Activated CD4-positive, alpha-beta T cell treated with anti-CD3 and anti-CD28 coated beads, Interleukin-2, amount 50 U/mL, for 16 hours (primary cell): ENCODE data around the gene PHPT1.
A peak's percentile ranks its signal among the peaks of the same experiment; 100 is the strongest.
"Not testable (repeated sequence)": the region's sequence is repeated elsewhere in the genome, so short reads cannot be mapped to it uniquely, and the experiment has no call there.

Experiments used
- DNase-seq: peaks from one replicate; pipeline ENCODE4 v3.0.0-alpha.2; 2020

The PHPT1 gene

DNA sequence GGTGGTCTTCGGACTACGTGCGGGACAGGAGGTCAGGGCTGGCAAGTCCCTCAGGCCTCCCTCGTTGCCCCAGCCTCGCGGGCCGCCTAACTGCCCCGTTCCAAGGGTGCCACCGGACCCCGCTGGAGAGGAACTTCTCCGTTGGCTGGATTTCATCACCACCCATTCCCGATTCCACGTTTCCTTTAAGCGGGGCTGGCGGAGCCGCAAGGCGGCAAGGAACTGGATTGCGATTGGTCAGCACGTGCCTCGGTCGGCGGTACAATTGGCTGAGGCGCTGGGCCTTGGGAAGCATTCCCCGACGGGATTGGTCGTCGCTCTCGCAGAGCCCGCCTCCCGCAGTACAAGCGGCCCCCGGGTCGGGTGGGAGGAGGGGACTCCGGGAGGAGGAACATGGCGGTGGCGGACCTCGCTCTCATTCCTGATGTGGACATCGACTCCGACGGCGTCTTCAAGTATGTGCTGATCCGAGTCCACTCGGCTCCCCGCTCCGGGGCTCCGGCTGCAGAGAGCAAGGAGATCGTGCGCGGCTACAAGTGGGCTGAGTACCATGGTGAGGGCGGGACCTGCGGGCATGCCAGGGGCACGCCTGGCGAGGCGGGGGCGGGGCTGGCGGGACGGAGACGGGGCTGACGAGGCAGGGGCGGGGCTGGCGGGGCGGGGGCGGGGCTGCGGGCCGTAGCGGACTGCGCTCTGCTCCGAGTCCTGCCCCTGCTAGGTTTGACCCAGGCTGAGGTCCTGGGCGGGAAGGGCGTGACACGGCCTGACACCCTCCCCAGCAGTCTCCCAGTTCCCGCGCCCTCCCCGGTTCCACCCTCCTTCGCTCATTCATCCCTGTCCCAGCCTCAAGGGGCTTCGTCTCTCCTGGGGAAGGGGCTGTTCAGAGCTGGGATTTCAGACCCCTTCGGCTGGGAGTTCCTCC, at the start of gene PHPT1:
PHPT1 (plus strand) TSS at position 372 of the 922 bp plus-strand sequence; CDS start at position 394, 22 bp downstream.
- DNase-seq, result peak; percentile 98

DNA sequence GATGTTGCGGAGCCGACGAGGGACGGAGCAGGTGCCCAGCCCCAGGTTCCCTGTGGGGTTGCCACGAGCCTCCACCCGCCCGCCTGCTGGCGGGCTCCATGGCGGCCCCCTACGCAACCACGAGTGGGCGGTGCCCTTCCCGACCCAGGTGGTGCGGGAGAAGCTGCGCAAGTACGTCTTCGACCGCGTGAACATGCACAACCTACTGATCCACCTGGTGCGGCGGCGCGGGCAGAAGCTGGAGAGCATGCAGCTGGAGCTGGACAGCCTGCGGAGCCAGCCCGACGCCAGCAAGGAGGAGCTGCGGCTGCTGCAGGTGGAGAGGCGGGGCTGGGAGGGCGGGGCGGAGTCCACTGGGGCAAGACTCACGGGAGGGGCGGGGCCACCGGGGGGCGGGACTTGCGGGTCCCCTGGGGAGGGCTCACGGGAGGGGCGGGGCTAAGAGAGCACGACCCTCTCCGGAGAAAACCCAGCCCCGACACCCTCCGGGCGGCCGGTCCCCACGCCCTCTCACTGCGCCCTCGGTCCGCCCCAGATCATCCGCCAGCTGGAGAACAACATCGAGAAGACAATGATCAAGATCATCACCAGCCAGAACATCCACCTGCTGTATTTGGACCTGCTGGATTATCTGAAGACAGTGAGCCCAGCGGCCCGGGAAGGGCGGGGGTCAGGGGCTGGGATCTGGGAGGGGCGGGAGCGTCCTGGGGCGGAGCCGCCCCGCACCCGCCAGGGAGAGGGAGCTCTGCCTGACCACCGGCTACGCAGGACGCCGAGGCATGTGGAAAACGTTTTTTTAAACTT, 49.2 kb upstream of the PHPT1 start:
- peak; percentile 84 for DNase-seq

DNA sequence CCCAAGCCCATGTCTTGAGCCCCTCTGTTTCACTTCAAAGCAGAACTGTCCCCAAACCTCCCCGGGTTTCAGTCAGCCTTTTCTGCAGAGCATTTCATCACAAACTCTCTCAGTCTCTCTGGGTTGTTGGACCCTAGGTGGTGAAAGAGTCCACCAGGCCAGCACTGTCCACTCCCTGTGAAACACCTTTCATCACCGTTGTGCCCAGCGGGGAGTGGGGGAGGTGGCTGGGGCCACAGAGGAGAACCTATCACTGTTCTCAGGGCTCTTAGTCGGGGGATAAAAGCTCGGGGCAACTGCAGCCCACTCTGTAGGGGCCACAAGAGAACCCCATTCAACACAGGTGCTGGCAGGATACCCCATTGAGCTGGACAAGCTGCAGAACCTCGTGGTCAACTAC, 46.9 kb upstream of the PHPT1 start:
- no peak for DNase-seq

DNA sequence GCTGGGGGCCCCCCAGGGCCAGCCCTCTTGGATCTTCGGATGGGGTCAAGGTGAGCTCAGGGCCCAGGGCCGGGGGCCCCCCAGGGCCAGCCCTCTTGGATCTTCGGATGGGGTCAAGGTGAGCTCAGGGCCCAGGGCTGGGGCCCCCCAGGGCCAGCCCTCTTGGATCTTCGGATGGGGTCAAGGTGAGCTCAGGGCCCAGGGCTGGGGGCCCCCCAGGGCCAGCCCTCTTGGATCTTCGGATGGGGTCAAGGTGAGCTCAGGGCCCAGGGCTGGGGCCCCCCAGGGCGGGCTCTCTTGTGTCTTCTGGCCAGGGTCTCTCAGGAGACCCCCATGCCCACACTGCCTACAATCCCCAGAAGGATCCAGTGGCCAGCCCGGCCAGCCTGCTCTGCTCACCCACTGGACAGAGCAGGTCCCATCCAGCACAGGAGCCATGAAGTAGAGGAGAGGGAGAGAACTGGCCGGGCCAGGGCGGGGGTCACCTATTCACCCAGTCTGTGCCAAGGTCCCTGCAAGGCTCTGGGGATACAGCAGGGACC, 46.1 kb upstream of the PHPT1 start:
- DNase-seq, result not testable (repeated sequence)

DNA sequence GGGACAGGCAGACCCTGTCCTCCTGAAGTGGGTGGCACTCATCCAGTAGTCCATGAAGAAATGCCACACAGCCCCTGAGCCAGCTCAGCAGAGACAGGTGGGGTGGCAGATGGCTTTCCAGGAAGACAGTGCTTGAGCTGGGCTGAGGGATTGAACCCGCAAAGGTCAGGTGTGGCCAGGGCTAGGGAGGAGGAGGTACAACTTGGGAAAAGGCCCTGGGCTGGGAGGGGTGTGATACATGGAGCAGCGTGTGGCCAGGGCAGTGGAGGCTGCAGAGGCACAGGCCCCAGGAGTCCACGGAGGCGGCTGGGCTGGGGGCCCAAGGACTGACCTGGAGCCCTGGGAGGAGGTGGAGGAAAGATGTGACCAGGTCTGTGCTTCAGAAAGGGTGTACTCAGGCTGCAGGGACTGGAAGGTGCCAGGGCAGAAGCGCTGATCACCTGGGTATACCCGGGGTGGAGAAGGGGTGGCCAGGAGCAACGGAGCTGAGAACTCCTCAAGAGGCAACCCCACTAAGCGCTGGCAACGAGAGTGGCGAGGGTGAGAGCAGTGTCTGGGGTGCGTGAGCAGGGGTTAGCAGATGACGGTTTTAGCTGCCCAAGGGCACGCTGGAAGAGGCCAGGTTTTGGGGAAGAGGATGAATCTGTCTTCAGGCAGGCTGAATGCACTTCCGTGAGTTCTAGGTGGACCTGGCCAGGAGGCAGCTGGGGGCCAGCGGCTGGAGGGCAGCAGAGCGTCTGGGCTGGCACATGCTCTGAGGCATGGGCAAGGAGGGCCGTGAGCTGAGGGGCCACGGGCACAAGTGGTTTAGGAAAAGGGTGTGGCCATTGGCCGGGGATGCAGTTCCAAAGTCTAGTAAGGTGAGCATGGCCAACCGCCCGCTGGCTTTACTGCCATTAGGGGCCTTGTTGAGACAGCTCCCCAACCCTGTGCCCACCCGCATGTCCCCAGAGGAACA, 45.4 kb upstream of the PHPT1 start:
- no peak for DNase-seq

DNA sequence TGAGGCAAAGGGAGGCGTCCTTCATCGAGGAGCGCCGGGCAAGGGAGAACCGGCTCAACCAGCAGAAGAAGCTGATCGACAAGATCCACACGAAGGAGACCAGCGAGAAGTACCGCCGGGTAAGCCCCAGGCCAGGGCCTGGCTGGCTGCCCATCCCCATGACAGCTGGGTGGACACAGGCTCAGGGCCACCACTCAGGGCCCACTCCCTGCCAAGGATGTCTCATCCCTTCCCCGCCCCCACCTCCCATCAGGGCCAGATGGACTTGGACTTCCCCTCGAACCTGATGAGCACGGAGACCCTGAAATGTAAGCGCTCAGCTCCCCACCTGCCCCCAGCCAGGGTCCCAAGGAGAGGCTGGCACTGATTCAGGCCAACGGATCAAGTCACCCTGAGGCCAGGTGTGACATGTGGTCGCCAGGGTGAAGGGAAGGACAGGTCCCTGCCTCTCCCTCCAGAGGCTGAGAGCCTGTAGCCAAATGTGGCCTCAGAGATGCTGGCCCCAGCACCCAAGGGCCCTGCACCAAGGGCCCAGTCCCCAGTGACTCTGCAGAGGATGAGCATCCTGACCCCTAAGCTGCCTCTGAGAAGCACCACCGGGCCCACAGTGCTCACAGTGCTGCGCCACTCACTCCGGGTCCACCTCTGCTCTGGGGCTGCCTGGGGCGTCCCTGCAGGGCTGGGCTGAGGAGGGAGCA, 44.6 kb upstream of the PHPT1 start:
- no peak for DNase-seq

DNA sequence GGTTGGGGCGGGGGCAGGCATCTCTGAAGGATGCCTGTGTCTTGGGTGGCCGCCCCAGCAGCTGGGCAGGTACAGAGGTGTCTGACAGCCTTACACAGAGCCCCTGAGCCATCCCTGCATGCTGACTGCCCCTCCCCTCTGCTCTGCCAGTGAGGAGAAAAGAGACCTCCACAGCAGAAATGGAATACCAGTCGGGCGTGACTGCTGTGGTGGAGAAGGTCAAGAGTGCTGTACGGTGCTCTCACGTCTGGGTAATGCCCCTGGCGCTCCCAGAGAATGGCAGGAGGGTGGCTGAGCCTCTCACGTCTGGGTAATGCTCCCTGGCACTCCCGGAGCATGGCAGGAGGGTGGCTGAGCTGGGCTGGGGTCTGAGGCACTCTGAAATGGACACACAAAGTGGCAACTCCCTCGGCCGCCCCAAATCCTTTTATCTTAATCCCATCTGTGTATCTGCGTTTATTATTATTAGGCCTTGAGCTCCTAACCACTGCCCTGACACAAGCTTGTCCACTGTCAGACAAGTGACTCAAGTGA, 43.9 kb upstream of the PHPT1 start:
- DNase-seq, result no peak

DNA sequence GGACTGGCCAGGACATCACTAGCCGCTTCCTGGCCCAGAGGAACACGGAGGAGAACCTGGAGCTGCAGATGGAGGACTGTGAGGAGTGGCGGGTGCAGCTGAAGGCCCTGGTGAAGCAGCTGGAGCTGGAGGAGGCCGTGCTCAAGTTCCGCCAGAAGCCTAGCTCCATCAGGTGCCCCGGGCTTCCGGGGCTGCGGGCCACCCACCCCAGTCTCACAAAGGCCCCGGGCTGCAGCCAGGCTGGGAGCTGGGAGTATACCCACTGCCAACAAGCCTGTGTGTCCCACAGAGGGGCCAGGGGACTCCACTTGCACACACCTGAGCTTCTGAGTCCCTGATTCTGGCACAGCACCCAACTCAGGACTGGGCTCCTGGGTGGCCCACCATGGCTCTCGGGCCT, 43.1 kb upstream of the PHPT1 start:
- no peak for DNase-seq

DNA sequence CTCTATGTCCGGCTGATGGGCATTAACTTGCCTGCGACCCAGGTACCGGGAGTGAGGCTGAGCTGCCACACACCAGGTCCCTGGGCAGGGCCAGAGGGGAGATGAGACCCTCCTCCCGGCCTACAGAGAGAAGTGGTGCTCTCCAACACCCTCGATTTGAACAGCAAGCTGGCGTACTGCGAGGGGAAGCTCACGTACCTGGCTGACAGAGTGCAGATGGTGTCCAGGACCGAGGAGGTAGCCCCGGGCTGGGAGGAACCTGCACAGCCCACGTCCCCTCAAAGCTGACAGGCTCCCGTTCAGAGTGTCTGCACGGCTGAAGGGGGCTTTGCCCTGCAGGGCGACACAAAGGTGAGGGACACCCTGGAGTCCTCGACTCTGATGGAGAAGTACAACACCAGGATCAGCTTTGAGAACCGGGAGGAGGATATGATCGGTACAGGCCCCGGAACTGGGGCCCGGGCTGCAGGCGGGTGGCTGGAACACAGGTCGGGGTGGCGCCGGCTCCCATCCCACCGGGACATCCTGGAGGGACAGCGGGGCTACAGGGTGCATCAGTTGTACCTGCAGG, 42.5 kb upstream of the PHPT1 start:
- DNase-seq, result no peak

DNA sequence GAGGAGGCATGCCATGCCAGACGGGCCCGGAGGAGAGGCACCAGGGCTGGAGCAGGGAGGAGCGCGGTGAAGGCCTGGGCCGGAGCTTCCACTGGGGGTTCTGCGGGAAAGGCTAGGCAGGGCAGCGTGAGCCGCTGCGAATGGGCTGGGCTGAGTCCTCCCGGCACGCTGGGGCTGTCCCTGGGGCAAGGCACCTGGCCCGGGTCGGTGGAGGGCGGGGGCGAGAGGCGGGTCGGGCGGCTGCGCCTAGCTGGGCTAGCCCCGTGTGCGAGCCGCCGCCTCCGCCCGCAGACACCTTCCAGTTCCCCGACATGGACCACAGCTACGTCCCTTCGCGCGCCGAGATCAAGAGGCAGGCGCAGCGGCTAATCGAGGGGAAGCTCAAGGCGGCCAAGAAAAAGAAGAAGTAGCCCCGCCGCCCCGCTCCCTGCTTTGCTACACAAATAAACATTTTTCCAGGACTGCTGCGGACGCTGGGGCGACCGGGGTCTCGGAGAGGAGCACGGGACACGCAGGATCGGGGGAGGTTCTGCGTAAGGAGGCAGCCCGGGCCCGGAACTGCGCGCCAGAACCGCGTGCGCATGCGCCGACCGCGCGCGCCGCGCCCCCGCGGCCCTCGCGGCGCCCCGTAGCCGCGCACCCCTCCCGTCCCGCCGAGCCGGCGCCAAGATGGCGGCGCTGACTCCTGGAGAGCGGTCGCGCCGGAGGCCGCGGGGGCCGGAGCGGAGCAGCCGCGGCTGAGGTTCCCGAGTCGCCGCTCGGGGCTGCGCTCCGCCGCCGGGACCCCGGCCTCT, 41.7 kb upstream of the PHPT1 start, which contains the start of gene RABL6:
RABL6 (plus strand) TSS at position 668 of the 794 bp plus-strand sequence. CDS start 249 bp downstream, outside the sequence.
- peak; percentile 83 for DNase-seq

DNA sequence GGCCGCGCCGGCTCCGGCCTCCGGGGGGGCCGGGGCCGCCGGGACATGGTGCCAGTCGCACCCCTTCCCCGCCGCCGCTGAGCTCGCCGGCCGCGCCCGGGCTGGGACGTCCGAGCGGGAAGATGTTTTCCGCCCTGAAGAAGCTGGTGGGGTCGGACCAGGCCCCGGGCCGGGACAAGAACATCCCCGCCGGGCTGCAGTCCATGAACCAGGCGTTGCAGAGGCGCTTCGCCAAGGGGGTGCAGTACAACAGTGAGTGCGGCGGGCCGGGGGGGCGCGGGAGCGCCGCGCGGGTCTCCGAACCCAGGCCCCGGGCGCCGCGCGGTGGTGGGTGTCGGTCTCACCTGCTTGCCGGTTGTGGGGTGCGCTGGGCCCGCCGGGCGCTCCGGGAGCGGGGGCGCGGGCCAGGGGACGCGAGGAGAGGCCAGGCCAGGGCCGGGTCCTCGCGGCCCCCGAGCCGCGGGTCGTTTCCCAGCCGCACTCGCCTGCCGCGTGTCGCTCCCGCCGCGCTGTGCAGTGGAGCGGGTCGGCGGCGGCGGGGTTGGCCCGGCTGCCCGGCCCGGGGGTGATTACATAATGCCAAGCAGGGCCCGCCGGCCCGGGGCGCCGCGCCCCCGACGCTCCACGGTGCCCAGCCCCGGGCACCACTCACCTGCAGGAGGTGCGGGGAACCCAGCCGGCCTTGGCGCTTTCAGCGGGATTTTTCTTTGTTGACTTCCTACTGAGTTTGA, 41.0 kb upstream of the PHPT1 start:
- DNase-seq, result no peak

DNA sequence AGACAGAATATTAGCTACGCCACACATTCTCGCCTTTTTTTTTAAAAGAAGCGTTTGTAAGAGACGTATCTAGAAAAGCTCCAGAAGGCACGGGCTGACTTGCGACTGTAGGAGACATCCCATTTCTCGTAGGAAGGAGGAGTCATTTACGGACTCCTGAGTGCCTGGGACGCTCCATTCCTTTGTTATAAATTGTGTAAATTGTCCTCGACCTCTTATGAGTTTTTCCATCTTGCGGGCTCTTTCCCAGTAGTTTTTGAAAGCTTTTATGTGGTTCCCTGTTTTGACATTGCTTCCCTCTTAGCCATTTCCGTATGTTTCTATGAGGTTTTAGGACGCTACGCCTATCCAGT, 40.4 kb upstream of the PHPT1 start:
- DNase-seq, result no peak

DNA sequence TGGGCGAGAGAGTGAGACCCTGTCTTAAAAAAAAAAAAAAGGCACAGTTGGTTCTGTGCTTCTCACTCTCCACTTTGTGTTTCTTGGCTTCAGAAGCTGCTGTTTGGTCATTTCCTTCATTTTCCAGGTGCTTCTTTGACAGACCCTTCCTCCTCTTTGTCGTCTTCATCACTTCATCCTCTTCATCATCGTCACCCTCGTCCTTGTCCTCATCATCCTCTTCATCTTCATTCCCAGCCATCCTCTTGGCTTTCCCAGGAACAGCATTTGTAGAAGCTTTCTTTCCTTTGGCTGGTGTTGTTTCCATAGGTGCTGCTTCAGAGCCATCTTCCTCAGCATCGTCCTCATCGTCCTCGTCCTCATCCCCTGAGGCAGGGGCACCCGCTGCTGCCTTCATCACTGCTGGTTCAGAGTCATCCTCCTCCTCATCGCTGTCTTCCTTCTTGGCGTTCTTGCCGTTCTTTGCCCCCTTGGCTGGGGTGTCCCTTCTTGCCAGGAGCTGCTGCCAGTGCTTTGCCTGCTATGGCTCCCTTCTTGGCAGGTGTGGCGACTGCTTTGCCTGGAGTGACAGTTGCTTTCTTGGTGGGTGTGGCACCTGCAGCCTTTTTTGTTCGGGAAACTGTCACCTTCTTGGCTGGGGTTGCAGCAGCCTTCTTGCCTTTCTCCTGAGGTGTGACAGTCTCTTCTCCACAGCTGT, 34.3 kb upstream of the PHPT1 start:
- no peak for DNase-seq

DNA sequence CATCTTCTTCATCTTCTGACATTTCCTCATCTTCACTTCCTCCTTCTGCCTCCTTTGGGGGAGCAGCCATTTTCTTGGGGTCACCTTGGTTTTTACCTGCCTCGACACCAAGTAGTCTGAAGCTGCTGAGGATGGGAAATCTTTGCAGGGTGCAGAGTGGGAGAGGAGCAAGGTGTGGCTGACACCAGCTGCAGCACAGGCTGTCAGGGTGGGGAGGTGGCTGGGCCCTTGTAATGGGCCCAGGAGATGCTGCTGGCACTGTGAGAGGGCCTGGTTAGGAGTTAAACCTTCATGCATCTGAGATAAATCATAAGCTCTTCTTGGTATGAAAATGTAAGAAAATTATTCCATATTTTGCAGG, 33.8 kb upstream of the PHPT1 start:
- DNase-seq, result no peak

DNA sequence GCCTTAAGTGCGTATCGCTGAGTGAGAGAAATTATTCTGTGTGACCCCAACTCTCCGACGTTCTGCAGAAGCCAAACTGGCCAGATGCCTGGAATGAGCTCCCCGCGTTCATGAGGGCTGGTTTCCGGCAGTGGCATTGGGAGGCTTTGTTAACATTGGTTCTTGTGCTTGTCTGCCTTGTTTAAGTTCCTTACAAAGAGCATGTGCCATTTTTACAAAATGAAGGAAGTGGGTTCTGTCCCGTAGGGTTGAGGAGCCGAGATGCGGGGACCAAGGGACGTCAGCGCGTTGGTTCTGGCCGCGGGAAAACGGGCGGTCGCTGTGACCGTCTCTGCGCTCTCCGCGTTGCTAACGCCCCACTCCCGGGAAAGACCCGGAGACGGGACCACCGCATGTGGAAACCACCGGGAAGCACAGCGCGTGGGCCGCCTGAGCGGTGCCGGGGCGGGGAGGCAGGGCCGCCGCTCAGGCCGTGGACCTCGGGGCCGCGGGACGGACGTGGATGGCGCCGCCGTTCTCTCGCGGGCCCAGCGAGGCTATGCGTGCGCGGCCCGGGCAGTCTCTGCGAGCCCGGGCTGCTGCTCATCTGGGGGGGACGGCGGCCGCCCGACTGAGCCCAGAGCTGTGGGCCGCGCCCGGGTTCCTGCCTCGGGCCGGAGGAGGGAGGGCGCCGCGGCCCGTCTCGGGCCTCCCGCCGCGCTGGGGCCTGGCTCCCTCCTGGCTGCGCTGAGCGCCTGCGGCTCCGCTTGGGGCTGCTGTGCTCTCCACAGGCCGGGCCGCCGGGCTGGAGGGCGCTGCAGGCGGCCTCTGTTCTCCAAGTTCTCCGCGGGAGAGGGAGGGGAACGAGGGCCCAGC, 28.0 kb upstream of the PHPT1 start:
- no peak for DNase-seq

DNA sequence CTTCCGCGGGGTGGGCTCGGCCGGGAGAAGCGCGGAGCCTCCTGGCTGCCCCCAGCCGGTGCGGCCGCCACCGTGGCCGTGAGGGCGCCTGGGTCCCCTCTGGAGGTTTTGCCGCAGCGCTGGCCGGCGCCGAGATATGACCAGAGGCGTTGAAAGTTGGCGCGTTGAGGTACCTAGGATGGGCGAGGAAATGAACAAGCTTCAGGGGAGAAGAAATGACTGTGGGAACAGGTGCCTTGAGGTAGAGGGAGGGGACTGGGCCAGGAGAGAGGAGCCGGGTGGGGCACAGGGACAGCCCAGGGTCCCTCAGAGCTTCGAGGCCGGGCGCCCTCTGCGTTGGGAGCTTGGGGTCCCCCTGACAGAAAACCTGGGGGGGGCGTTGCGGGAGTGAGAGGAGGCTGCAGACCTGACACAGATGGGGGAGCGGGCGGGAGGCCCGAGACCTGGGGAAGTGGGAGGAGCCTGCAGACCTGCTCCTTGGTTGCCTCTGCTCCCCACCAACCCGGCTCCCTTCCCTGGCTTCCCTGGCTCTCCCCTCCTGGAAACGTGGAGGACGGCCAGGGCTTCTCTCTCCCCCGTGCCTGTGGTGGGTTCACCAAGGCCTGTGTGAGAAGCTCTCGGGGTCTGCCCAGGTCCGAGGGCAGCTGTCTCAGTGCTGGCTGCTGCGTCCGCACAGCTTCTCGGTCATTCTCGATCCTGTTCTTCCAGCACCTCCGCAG, 27.2 kb upstream of the PHPT1 start:
- DNase-seq, result no peak
